RPMI8226 (cell line): ENCODE data around the gene PPIL6.

Source experiments
- DNase-seq: peaks from one replicate; pipeline ENCODE4 v3.0.0-alpha.2; 2015

The PPIL6 gene

DNA sequence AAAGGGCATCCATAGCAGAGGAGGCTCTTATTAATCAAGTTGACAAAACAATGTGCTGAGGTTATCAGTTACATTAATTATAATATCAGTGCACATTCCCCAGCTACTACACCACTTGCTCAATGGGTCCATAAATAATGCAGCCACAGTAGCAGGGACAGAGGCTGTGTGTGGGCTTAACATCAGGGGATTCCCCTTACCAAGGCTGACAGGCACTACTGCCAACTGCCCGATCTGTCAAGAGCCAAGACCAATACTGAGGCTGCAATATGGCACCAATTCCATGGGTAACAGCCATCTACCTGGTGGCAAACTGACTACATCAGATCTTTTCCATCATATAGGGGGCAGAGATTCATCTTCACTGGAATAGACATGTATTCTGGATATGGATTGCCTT, 80.1 kb downstream of the PPIL6 start:
- no peak for DNase-seq

DNA sequence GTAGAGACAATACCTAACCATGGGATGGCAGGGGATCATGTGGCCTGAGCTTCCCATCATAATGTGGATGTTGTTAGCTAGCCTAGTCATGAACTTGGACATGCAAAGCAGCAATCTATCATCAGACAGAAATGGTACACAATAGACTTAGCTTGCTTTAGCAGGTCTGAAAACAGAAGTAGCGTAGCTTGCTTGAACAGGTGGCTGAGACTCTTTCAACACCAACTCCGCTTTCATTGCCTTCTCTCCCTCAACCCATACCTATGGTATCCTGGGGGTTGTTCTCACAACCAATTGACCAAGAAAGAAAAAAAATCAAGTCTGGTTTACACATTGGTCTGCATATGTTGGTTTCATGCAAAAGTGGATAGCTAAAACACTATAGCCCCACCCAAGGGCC, 81.2 kb downstream of the PPIL6 start:
- DNase-seq = no peak

DNA sequence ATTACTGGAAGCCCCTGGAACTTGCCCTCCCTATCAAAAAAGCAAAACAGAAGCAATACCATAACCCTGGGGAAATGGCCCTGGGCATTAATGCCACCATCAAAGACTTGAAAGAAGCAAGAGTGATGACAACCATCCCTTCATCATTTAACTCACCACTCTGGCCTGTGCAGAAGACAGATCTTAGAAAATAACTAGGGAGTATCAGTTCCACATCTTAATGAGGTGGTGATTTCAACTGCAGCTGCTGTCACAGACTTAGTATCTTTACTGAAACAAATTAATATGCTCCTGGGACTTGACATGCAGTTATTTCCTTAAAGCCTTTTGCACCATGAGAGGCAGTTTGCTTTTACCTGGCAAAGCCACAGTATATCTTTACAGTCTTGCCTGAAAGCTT, 82.2 kb downstream of the PPIL6 start:
- no peak for DNase-seq

DNA sequence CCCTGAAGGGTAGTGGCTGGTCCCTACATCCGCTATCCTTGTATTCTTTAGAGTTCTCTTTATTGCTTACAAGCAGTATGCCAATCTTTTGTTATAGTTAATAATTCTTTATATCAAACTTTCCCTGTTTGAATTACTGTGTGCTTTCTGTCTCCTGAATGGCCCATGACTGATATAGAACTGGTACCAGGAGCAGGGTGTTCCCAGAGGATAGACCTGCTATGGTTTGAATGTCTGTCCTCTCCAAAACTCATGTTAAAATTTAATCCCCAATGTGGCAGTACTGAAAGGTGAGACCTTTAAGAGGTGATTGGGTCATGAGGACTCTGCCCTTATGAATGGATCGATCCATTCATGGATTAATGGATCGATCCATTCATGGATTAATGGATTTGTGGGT, 84.2 kb downstream of the PPIL6 start:
- DNase-seq = no peak

DNA sequence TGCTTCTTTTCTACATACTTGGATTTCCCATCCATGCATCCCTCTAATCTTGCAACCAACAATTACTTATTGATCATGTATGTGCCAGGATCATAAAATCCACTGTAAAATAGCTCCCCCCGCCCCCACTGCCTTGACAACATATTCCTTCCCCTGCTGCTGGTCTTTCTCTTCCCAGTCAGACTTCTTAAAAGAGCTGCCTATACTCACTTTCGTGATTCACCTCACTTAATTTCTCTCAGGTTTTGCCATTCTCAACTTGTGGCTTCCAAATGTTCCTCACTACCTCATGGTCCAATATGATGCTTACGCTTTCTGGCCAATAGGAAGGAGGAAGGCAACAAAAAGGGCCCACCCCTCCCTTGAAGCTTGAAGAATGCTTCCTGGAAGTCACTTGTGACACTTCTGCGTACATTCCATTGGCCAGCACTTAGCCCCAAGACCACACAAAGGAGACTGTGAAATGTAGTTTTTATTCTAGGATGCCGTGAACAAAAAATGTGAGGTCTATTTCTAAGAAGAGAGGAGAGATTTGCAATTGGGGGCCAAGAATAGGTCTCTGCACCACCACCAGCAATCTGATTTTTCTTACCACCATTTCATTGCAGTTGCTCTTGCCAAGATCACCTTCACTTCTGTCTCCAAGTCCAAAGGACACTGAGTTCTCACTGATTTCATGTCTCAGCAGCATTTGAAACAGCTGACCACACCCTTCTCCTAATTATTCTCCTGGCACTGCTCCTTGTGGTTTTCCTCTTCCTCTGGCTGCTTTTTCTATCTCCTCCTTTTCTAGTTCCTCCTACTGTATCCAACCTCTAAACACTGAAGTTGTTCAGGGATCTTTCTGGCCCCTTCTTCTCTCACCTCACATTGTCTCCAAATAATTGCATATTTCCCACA, 88.9 kb downstream of the PPIL6 start:
- no peak for DNase-seq

DNA sequence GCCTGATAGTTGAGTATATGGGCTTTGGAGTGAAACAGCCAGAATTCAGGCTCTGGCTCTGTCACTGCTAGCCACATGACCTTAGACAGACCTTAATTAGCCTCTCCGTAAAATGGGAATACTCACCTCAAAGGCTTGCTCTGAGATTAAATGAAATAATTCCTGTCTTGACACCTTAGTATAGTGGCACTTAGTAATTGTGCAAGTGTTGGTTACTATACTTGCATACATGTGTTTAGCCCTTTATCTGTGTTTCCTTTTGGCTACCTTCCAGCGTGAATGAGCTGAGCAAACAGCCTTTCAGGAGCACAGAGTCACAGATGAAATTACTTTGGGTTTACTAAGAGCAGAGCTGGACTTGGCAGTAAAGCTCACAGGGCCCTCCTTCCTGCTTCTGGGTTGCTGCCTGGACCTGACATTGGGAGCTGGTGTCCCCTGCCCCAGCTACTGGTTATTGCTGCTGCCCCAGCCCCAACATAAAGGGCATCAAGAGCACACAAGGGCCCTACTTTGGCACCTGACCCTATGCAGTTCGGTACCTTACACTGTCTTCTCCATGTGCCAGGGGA, 90.9 kb downstream of the PPIL6 start:
- peak; percentile 54 for DNase-seq

DNA sequence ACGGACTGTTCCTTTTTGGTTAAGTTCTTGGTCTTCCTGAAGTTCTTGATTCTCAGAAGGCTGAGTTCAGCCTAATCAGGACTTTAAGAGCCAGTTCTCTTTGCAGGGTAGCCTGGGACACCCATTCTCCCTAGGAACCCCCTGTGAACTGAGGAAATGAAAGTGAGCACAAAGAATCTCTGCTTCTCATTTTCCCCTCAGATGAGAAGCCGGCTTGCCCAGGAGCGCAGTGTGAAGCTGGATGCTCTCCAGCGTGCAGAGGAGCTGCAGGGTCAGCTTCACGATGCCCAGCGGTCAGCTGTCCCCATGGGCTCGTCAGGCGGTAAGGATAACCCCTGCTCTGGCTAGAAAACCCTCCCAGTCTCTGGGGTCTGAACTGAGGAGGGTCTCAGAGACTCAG, 92.2 kb downstream of the PPIL6 start:
- DNase-seq = no peak

DNA sequence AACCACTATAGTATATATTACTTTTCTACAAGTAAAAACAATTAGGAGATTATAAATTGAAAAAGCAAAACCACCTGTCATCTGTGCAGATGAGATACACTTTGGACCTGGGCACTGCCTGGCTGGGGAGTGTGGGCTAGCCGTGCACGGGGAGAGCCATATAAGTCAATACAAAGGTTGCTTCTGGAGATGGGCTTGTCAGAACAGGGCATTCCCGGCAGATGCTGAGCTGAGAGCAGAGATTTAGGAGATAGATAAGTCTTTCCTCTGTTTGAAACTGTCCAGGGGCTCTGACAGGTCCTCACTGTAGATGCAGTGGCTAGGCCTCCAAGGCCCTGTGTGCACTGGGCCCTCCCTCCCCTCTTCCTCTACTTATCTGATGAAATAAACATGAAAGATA, 92.6 kb downstream of the PPIL6 start:
- DNase-seq = no peak

DNA sequence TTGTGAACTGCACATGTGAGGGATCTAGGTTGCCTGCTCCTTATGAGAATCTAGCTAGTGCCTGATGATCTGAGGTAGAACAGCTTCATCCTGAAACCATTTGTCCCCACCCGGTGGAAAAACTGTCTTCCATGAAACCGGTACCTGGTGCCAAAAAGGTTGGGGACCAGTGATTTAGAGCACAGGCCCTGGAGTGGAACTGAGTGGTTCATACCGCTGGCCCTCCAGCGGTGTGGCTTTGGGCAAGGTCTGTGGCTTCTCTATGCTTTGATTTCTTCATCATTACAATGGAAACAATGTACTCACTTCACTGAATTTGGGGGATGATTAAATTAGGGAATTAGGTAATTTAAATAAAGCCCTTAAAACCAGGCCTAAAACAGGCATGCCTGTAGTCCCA, 94.4 kb downstream of the PPIL6 start:
- DNase-seq = no peak

DNA sequence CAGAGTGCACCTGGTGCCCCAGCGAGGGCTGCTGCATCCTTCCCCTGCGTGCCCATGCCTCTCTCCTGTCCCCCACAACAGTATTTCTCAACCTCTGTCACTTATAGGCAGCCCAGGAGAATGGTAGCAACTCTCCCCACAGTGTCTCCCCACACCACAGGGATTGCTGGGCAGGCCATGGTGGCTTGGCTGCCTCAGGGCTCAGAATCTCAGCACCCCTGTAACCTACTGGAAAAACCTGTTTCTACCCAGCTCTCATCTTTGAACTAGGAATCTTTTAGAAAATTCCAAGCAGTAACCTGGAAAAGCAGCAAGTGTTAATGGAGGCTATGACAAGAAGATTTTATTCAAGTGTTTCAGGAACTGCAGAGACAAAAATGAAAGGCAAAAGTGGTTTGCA, 96.2 kb downstream of the PPIL6 start:
- no peak for DNase-seq

DNA sequence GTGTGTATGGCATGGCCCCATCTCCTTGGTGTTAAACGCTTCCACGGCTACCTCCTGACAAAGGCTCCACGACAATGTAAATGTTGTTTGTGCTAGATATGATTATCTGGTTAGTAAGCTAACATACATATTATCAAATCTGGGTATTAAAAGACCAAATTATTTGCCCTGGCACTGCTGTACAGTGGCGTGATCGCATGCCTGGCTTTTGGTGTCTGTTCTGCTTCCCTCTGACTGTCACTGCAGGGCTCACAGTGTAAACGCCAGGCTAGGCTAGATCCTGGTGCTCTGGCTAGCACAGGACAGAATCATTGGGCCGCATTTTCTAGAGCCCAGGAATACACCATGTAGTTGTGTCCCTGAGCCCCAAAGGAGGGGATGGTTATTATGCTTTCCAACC, 96.9 kb downstream of the PPIL6 start:
- DNase-seq = no peak

DNA sequence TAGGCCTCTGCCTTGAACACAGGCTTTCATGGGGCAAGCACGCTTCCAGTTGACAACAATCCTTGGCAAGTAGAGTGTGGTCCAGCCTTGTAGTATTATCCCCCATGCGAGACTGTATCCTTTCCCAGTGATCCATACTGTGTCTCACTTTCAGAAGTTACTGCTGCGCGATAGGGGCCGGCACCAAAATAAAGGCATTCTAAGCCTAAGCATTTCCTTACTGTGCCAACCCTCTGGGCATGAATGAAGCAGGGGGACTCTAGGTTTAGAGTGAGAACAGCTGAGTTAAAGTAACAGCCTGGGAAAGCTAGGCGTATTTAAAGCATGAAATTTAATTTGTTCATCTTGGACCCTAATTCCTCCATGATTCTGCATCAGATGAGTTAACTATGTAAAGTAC, 97.5 kb downstream of the PPIL6 start:
- no peak for DNase-seq

DNA sequence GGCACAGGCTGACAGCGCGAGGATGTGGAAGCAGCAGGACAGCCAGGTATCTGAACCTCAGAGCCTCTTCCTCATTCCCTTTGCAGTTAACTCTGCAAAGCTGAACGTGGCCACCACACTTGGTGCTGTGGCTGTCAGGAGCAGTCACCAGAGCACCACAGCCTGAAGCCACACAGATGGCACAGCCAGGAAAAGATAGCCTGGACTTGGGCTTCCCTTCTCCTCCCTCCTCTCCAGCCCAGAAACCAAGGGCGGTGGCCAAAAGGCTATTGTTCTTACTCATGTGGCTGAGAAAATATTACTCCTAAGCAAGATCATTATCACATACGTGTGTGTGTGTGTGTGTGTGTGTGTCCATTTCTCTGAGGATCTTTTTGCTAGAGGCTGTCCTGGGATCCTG, 97.9 kb downstream of the PPIL6 start:
- DNase-seq = no peak

DNA sequence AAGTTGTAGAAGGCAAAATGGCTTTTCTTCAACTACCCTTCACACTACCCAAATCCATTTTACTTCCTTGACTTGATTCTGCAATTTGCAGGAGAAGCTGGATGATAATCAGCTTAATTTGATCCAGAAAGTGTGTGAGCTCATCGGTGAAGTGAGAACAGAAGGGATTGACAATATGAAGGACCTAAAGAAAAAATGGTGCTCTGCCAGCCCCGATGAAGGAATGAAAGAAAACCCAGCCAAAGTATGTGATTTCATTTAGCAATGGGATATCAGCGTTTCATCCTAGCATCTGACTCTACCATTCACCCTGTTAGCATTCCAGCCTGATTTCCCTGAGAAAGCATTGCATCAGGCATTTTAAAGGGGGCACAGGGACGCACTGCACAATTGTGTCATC, 99.6 kb downstream of the PPIL6 start:
- no peak for DNase-seq
